Astrocyte (in vitro differentiated cells and primary cell): Measurements from ENCODE around the gene DCAF4. TPM values are rescaled to one million over a fixed set of nuclear protein-coding genes. Genes with fewer than 3 reads are reported as not detected.

Experiments used
- DNase-seq: peaks from one replicate; pipeline ENCODE4 v3.0.0-alpha.2; 2010; ENCODE audit warnings: low read depth
- FAIRE-seq: peaks from 2 replicates; lab custom pipeline; 2011; peaks lifted over from hg19 to GRCh38; lab: Jason Lieb, UNC
- H2AFZ ChIP-seq: 2 replicates; pipeline ENCODE4 v1.6.0; 2012; ENCODE audit warnings: low read depth, low read length, inconsistent platforms
- H3K27ac ChIP-seq: 2 replicates; pipeline ENCODE4 v1.5.1; 2011; ENCODE audit warnings: low read depth, low read length, inconsistent platforms
- H3K27me3 ChIP-seq: 2 replicates; pipeline ENCODE4 v1.6.0; 2011; ENCODE audit warnings: low read length, inconsistent platforms; ENCODE audit not compliant: insufficient read depth
- H3K36me3 ChIP-seq: 2 replicates; pipeline ENCODE4 v1.5.1; 2011; ENCODE audit warnings: low read length, inconsistent platforms; ENCODE audit not compliant: insufficient read depth
- H3K4me1 ChIP-seq: 2 replicates; pipeline ENCODE4 v1.5.1; 2011; ENCODE audit warnings: low read length, inconsistent platforms; ENCODE audit not compliant: insufficient read depth
- H3K4me2 ChIP-seq: 2 replicates; pipeline ENCODE4 v1.6.0; 2012; ENCODE audit warnings: low read length, inconsistent platforms
- H3K4me3 ChIP-seq: 2 replicates; pipeline ENCODE4 v1.5.1; 2011; ENCODE audit warnings: low read depth, mild to moderate bottlenecking, low read length, inconsistent platforms; ENCODE audit not compliant: insufficient read depth
- H3K79me2 ChIP-seq: 2 replicates; pipeline ENCODE4 v1.6.0; 2012; ENCODE audit warnings: mild to moderate bottlenecking, low read length, inconsistent platforms; ENCODE audit not compliant: insufficient read depth
- H3K9ac ChIP-seq: 2 replicates; pipeline ENCODE4 v1.6.0; 2012; ENCODE audit warnings: mild to moderate bottlenecking, low read length, inconsistent platforms
- H3K9me3 ChIP-seq: 2 replicates; pipeline ENCODE4 v1.5.1; 2012; ENCODE audit warnings: low read depth, mild to moderate bottlenecking, low read length, inconsistent platforms; ENCODE audit not compliant: insufficient read depth
- H4K20me1 ChIP-seq: 2 replicates; pipeline ENCODE4 v1.6.0; 2012; ENCODE audit warnings: low read length, inconsistent platforms; ENCODE audit not compliant: insufficient read depth
- H3K27ac Mint-ChIP-seq: one replicate; pipeline ENCODE4 v1.8.0; 2021; ENCODE audit warnings: mild to moderate bottlenecking, mixed read lengths; ENCODE audit not compliant: unreplicated experiment
- H3K27me3 Mint-ChIP-seq: one replicate; pipeline ENCODE4 v1.8.0; 2021; ENCODE audit warnings: low read depth, mixed read lengths; ENCODE audit not compliant: unreplicated experiment
- H3K36me3 Mint-ChIP-seq: one replicate; pipeline ENCODE4 v1.8.0; 2021; ENCODE audit warnings: low read depth, mixed read lengths; ENCODE audit not compliant: unreplicated experiment
- H3K4me1 Mint-ChIP-seq: one replicate; pipeline ENCODE4 v1.8.0; 2021; ENCODE audit warnings: low read depth, mixed read lengths; ENCODE audit not compliant: unreplicated experiment
- H3K4me3 Mint-ChIP-seq: one replicate; pipeline ENCODE4 v1.8.0; 2021; ENCODE audit warnings: mild to moderate bottlenecking, moderate library complexity, mixed read lengths; ENCODE audit not compliant: unreplicated experiment
- H3K9me3 Mint-ChIP-seq: one replicate; pipeline ENCODE4 v1.8.0; 2021; ENCODE audit warnings: mild to moderate bottlenecking, mixed read lengths; ENCODE audit not compliant: unreplicated experiment
- EZH2 ChIP-seq: IDR thresholded peaks from 2 replicates; pipeline ENCODE4 v1.6.1; 2012; ENCODE audit warnings: mild to moderate bottlenecking, low read length, inconsistent platforms; ENCODE audit not compliant: insufficient read depth
- total RNA-seq: library from RNA; stranded (reverse); gene quantifications from 2 replicates; pipeline ENCODE4 v1.2.1, GENCODE V29; 2021
- TF ChIP-seq, protein P1 (sequence below): IDR thresholded peaks from 2 replicates; pipeline ENCODE4 v1.5.1; 2011; ENCODE audit warnings: low read depth, mild to moderate bottlenecking, inconsistent platforms, low read length, moderate library complexity; ENCODE audit not compliant: insufficient read depth

The DCAF4 gene
- total RNA-seq, 1 donor from 2014 or later = 33.5 TPM

- H3K4me1 ChIP-seq = no peaks in the 10 kb centered on the region
- H4K20me1 ChIP-seq = peaks cover 55% of the 10 kb centered on the region
- H2AFZ ChIP-seq = no peak overlapping the region
- no peak for FAIRE-seq
- Mint-ChIP-seq H3K27me3 (no peaks in the 10 kb centered on the region), H3K4me1 (peaks cover 17% of the 10 kb centered on the region), H3K4me3 (peak overlapping the region; percentile 13), H3K36me3 (peaks cover 34% of the 10 kb centered on the region), H3K27ac (peak overlapping the region; percentile 83), H3K9me3 (no peaks in the 10 kb centered on the region)
- no peaks in the 10 kb centered on the region for H3K9me3 ChIP-seq
- no peak overlapping the region for H3K9ac ChIP-seq
- H3K27ac ChIP-seq = no peak overlapping the region
- no peak overlapping the region for H3K4me3 ChIP-seq
- no peaks in the 10 kb centered on the region for H3K27me3 ChIP-seq
- H3K4me2 ChIP-seq = peak overlapping the region; percentile 8
- peaks cover 3% of the 10 kb centered on the region for H3K36me3 ChIP-seq
- no peak for TF ChIP-seq EZH2
- TF ChIP-seq, protein P1, sequence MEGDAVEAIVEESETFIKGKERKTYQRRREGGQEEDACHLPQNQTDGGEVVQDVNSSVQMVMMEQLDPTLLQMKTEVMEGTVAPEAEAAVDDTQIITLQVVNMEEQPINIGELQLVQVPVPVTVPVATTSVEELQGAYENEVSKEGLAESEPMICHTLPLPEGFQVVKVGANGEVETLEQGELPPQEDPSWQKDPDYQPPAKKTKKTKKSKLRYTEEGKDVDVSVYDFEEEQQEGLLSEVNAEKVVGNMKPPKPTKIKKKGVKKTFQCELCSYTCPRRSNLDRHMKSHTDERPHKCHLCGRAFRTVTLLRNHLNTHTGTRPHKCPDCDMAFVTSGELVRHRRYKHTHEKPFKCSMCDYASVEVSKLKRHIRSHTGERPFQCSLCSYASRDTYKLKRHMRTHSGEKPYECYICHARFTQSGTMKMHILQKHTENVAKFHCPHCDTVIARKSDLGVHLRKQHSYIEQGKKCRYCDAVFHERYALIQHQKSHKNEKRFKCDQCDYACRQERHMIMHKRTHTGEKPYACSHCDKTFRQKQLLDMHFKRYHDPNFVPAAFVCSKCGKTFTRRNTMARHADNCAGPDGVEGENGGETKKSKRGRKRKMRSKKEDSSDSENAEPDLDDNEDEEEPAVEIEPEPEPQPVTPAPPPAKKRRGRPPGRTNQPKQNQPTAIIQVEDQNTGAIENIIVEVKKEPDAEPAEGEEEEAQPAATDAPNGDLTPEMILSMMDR = no peak
- peak; percentile 75 for DNase-seq
- H3K79me2 ChIP-seq = peaks cover 57% of the 10 kb centered on the region
These were observed 82.2 kb downstream of the DCAF4 start for GRCh38 chr14:73008501-73008900.

Other genes with a start within 250 kb of the DCAF4 start
- 2.4 and 2.7 TPM in 2 replicates for gene DPF3, start 32.4 kb upstream of the DCAF4 start, total RNA-seq
- gene ZFYVE1, start 100.6 kb downstream of the DCAF4 start, total RNA-seq = 31.4 and 34.3 TPM in 2 replicates
- 91.2 and 101 TPM in 2 replicates for gene RBM25, start 132.1 kb downstream of the DCAF4 start, total RNA-seq
- gene PSEN1, start 210.0 kb downstream of the DCAF4 start, total RNA-seq = 89.5 and 91.1 TPM in 2 replicates